GM18519 (cell line): ENCODE data around the gene SNRNP25.

Experiments
- ATAC-seq: cut with Tn5 transposase; IDR thresholded peaks from one replicate; pipeline ENCODE4 v1.9.1; 2021; ENCODE audit warnings: mild to moderate bottlenecking, moderate library complexity; ENCODE audit not compliant: unreplicated experiment, low FRiP score

Gene SNRNP25

GRCh38 chr16:62283-62967 lies 8.8 kb downstream of the SNRNP25 start:
- ATAC-seq, result no peak

DNA sequence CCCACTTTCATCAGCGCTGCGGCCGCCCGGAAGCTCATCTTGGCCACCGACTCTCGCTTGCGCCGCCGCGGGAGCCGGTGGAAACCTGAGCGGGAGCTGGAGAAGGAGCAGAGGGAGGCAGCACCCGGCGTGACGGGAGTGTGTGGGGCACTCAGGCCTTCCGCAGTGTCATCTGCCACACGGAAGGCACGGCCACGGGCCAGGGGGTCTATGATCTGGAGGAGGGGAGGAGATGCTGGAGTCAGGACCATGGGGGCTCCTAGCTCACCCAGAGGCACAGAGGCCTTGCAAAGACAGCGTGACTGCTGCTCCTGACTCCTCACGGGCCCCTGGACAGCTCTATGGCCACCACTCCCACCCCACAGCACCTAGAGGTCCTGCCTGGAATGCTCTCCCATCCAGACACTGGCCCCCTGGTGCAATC lies 9.4 kb downstream of the SNRNP25 start:
- ATAC-seq, result no peak

DNA sequence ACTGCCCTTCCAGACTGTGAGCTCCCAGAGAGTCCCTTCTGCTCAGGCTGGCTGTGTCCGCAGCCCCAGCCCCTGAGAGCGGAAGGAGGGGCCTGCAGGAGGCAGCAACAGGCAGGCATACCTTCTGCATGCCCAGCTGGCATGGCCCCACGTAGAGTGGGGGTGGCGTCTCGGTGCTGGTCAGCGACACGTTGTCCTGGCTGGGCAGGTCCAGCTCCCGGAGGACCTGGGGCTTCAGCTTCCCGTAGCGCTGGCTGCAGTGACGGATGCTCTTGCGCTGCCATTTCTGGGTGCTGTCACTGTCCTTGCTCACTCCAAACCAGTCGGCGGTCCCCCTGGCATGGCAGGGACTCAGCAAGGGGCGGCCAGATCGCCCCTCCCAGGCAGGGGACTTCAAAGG lies 9.8 kb downstream of the SNRNP25 start:
- ATAC-seq, result no peak

DNA sequence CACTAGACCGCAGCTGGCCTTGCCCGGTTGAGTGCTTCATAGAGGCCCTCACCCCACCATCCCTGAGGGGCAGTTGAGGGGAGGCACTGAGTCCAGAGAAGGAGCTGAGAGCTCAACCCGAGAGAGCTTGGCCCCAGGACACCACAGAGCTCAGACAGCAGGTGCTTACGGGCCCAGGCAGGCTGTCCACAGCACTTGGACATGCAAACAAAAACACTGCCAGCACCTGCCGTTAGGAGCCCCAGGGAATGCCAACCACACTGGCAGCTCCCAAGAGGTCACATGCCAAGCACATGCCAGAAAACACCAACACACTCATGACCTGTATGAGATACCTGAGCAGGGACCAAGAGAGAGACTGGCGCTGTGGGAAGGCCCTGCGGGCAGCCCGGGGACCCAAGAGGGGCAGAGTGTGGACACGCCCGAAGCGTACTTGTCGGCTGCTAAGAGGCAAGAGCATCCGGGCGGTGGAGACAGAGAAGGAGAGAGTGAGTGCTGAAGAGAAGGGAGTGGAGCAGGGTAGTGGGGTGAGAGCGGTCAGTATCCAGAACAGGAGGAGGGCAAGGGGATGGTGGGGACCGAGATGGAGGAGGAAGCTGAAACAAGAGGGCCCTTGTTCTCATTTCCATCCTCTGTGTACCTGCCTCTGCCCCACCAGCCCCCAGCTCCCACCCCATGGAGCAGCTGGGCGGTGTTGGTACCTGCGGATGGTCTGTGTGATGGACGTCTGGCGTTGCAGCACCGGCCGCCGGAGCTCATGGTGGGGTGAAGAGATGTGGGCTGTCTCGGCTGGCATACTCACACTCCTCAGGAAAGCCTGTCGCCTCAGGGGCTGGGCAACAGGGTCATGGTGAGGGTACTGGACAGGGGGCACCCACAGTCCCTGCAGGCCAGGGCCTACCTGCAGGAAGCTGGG lies 10.6 kb downstream of the SNRNP25 start:
- no peak for ATAC-seq

GRCh38 chr16:64914-65255 lies 11.3 kb downstream of the SNRNP25 start:
- no peak for ATAC-seq

GRCh38 chr16:65745-66144 lies 12.1 kb downstream of the SNRNP25 start:
- ATAC-seq, result no peak

- ATAC-seq, result no peak
Observed at GRCh38 chr16:66309-67182, 12.9 kb downstream of the SNRNP25 start.

DNA sequence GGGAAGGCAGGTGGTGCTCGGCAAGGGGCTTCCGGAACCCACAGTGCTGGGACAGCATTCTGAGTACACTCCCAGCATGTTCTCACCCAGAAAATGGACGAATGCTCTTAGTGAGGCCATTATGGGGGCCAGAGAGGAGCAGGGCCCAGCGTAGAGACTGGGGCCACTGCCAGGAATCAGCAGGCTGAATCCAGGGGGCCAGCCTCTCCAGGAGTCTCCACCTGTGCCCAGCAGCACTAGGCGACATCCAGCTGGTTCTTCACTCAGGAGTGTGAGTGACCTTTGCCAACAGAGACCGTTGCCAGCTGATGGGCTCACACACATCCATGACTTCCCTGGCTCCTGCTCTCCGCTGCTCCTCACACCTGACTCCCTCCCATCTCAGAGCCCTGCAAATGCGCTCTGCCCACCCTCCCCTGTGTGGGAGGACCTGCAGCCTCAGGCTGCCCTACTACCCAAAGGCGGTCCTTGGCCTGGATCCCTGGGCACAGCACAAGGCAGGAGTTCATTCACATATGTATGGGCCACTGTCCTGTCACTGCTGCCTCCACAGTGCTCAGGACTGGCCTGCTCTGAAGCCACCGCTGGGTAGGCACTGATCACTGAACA lies 13.7 kb downstream of the SNRNP25 start:
- ATAC-seq, result no peak

DNA sequence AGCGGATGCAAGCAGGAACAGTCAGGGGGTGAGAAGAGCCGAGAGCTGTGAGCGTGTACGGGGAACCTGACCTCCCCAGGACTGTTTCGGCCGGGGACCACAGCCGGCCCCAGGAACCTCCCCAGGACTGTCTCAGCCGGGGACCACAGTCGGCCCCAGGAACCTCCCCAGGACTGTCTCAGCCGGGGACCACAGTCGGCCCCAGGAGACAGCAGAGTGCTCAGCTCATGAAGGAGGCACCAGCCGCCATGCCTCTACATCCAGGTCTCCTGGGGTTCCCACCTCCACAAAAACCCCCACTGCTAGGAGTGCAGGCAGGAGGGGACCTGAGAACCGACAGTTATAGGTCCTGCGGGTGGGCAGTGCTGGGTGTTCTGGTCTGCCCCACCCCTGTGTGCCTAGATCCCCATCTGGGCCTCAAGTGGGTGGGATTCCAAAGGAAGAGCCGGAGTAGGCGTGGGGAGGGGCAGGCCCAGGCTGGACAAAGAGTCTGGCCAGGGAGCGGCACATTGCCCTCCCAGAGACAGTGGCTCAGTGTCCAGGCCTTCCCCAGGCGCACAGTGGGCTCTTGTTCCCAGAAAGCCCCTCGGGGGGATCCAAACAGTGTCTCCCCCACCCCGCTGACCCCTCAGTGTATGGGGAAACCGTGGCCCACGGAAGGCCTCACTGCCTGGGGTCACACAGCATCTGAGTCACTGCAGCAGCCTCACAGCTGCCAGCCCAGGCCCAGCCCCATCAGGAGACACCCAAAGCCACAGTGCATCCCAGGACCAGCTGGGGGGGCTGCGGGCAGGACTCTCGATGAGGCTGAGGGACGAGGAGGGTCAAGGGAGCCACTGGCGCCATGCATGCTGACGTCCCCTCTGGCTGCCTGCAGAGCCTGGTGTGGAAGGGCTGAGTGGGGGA lies 14.5 kb downstream of the SNRNP25 start:
- no peak for ATAC-seq

GRCh38 chr16:69181-69580 lies 15.6 kb downstream of the SNRNP25 start:
- ATAC-seq, result no peak

DNA sequence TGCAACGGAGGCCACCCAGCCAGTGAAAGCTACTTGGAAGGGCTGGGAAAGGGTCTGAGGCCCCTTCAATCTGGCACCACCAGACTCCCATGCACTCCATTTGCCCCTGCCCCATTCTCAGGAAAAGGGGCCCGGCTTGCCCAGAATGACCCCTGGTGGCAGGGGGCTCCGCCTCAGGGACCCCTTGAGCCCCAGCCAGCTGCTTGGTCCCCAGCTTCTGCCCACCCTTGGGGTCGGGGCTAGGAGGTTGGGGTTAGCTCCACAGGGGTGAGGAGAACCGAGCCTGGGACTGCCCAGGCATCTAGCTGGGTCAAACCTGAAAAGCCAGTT lies 17.5 kb downstream of the SNRNP25 start:
- no peak for ATAC-seq

DNA sequence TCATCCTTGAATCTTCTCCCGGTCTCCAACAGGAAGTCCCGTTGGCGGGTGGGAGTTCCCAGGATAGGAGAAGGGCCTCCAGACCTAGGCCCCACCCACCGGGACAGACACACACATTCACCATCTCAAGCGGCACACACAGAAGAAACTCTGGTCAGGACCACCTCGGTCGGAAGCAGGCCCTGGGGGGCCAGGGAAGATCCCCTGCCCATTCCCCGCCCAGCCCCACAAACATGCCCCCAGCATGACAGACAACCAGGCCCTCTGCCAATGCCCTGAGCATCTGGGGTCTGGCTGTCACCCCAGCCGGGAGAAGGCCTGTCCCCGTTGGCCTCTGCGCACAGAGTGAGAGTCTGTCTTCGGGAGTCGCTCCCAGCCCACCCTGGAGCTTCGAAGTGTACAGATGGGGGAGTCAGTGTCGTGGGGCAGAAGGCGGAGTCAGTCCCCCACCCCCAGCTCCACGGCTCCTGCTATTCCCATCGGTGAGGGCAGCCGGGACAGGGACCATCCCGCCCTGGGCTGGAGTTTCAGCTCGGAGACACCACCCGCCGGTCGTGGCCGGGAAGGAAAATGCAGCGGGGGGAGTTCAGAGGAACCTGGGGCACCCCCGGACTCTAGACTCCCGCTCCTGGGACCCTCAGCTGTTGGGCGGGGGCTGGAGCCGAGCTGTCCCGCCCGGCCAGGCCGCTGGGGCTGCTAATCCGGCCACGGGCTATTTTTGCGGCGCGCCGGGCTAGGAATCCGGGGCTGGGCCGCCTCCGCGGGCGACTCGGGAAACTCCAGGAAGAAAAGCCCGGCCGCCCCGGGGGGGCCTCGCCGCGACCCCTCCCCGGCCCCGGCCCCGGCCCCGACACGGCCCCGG lies 18.1 kb downstream of the SNRNP25 start:
- no peak for ATAC-seq

GRCh38 chr16:72561-73548 lies 19.2 kb downstream of the SNRNP25 start, which contains the start of gene RHBDF1:
Gene RHBDF1, minus strand, starts transcription at chr16:72631. Its CDS starts 7,616 bp downstream, at chr16:65015.
- ATAC-seq, result no peak

DNA sequence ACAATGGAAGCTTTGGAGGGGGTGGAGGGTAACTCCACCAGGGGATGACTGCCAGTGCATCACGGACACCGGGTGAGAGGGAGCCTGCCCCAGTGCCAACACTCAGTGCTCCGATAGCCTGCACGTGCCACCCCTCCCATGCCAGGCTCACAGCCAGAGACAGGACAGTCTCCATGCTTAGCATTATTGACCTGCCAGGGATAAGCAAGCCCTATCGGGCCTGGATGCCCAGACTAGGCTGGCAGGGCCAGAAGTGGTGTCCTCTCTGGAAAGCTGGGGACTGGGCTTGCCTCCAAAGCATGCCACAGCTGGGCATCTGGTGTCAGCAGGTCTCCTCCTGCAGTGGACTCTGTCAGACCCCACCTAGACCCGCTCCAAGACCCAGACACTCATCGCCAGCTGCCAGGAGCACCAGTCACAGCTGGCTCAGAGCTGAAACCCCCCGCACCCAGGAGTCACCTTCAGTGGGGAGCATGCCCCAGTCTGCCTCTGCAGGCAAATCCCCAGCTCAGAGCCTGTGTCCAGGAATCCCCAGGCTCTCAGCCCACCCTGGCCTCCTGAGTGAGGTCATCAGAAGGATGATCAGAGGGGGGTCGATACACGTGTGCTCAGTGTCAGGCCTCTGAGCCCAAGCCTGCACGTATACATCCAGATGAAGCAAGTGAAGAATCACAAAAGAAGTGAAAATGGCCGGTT lies 20.6 kb downstream of the SNRNP25 start:
- ATAC-seq, result no peak

GRCh38 chr16:74747-75334 lies 21.2 kb downstream of the SNRNP25 start:
- ATAC-seq, result no peak
